CD1c-positive myeloid dendritic cell (primary cell): ENCODE measurements around the gene GRID2.

Source experiments
- DNase-seq: peaks from one replicate; pipeline ENCODE4 v3.0.0-alpha.2; 2016; ENCODE audit errors: extremely low spot score

GRID2 gene

GRCh38 chr4:92521941-92522340 lies 218.2 kb downstream of the GRID2 start:
- no peak for DNase-seq

GRCh38 chr4:92522356-92522755 lies 218.6 kb downstream of the GRID2 start:
- no peak for DNase-seq

- no peak for DNase-seq
Observed at GRCh38 chr4:92524131-92524530, 220.4 kb downstream of the GRID2 start.

GRCh38 chr4:92528541-92528940 lies 224.8 kb downstream of the GRID2 start:
- no peak for DNase-seq

- no peak for DNase-seq
Observed at GRCh38 chr4:92529510-92529909, 225.7 kb downstream of the GRID2 start.

GRCh38 chr4:92535599-92535998 lies 231.8 kb downstream of the GRID2 start:
- no peak for DNase-seq

GRCh38 chr4:92551616-92552015 lies 247.8 kb downstream of the GRID2 start:
- no peak for DNase-seq

- no peak for DNase-seq
Observed at GRCh38 chr4:92566269-92566668, 262.5 kb downstream of the GRID2 start.

GRCh38 chr4:92580816-92581215 lies 277.1 kb downstream of the GRID2 start:
- DNase-seq, result no peak

- DNase-seq, result no peak
Observed at GRCh38 chr4:92599044-92599443, 295.3 kb downstream of the GRID2 start.

GRCh38 chr4:92600638-92601037 lies 296.9 kb downstream of the GRID2 start:
- DNase-seq, result no peak

- no peak for DNase-seq
Observed at GRCh38 chr4:92606227-92606626, 302.5 kb downstream of the GRID2 start.

- no peak for DNase-seq
Observed at GRCh38 chr4:92615049-92615448, 311.3 kb downstream of the GRID2 start.

- no peak for DNase-seq
Observed at GRCh38 chr4:92618968-92619367, 315.2 kb downstream of the GRID2 start.

GRCh38 chr4:92629302-92629701 lies 325.5 kb downstream of the GRID2 start:
- no peak for DNase-seq

GRCh38 chr4:92634882-92635281 lies 331.1 kb downstream of the GRID2 start:
- DNase-seq, result no peak

GRCh38 chr4:92636038-92636806 lies 332.5 kb downstream of the GRID2 start:
- no peak for DNase-seq

GRCh38 chr4:92641409-92641808 lies 337.6 kb downstream of the GRID2 start:
- no peak for DNase-seq

- no peak for DNase-seq
Observed at GRCh38 chr4:92646826-92647225, 343.1 kb downstream of the GRID2 start.

GRCh38 chr4:92651536-92651935 lies 347.8 kb downstream of the GRID2 start:
- DNase-seq, result no peak

GRCh38 chr4:92654084-92654483 lies 350.3 kb downstream of the GRID2 start:
- DNase-seq, result no peak

- no peak for DNase-seq
Observed at GRCh38 chr4:92657695-92658094, 353.9 kb downstream of the GRID2 start.

- no peak for DNase-seq
Observed at GRCh38 chr4:92658318-92658717, 354.6 kb downstream of the GRID2 start.

- DNase-seq, result no peak
Observed at GRCh38 chr4:92677805-92678204, 374.0 kb downstream of the GRID2 start.
